Keratinocyte (primary cell): ENCODE measurements around the gene ZNF23. TPM values are rescaled to one million over a fixed set of nuclear protein-coding genes. Genes with fewer than 3 reads are reported as not detected.

Experiments used
- DNase-seq: peaks from one replicate; pipeline ENCODE4 v3.0.0-alpha.2; 2011; ENCODE audit warnings: low read depth, missing footprints, low spot score
- FAIRE-seq: peaks from 2 replicates; lab custom pipeline; 2011; peaks lifted over from hg19 to GRCh38; lab: Jason Lieb, UNC
- H2AFZ ChIP-seq: 2 replicates; pipeline ENCODE4 v1.6.0; 2012; ENCODE audit warnings: low read length, control low read depth, inconsistent platforms; ENCODE audit not compliant: control insufficient read depth
- H3K27ac ChIP-seq: 2 replicates; pipeline ENCODE4 v1.5.1; 2011; ENCODE audit warnings: low read length; ENCODE audit not compliant: control insufficient read depth, insufficient read depth
- H3K27me3 ChIP-seq: 3 replicates; pipeline ENCODE4 v1.6.0; 2011; ENCODE audit warnings: low read length; ENCODE audit not compliant: control insufficient read depth, insufficient read depth; ENCODE audit errors: extremely low read depth
- H3K36me3 ChIP-seq, 2 experiments: 2 replicates in 1 of 2; 3 replicates in 1 of 2; pipeline ENCODE4 v1.5.1; 2011; ENCODE audit warnings: low read length in 2 of 2, mild to moderate bottlenecking in 1 of 2; ENCODE audit not compliant: control insufficient read depth in 2 of 2, insufficient read depth in 2 of 2; ENCODE audit errors: extremely low read depth in 1 of 2
- H3K4me1 ChIP-seq: 3 replicates; pipeline ENCODE4 v1.5.1; 2011; ENCODE audit warnings: low read length; ENCODE audit not compliant: control insufficient read depth, insufficient read depth; ENCODE audit errors: extremely low read depth
- H3K4me2 ChIP-seq: 3 replicates; pipeline ENCODE4 v1.6.0; 2011; ENCODE audit warnings: low read depth, low read length; ENCODE audit not compliant: control insufficient read depth, insufficient read depth; ENCODE audit errors: extremely low read depth
- H3K4me3 ChIP-seq, 3 experiments: fragments of 200-600 bp in 1 of 3; sonication (generic) in 1 of 3; 2 replicates in 2 of 3; 3 replicates in 1 of 3; pipeline ENCODE4 v1.5.1; 2011 to 2016; ENCODE audit warnings: low read length in 3 of 3, mild to moderate bottlenecking in 3 of 3, control low read depth in 2 of 3, inconsistent platforms in 1 of 3, low read depth in 1 of 3, mixed read lengths in 1 of 3, mixed run types in 1 of 3, moderate library complexity in 1 of 3; ENCODE audit not compliant: control insufficient read depth in 2 of 3, insufficient read depth in 2 of 3; ENCODE audit errors: extremely low read depth in 1 of 3
- H3K79me2 ChIP-seq: 2 replicates; pipeline ENCODE4 v1.6.0; 2012; ENCODE audit warnings: low read length; ENCODE audit not compliant: control insufficient read depth, insufficient read depth
- H3K9ac ChIP-seq: 3 replicates; pipeline ENCODE4 v1.6.0; 2011; ENCODE audit warnings: low read length; ENCODE audit not compliant: control insufficient read depth, insufficient read depth; ENCODE audit errors: extremely low read depth
- H3K9me1 ChIP-seq: 3 replicates; pipeline ENCODE4 v1.6.0; 2011; ENCODE audit warnings: low read length; ENCODE audit not compliant: control insufficient read depth, insufficient read depth; ENCODE audit errors: extremely low read depth
- H3K9me3 ChIP-seq: 2 replicates; pipeline ENCODE4 v1.5.1; 2012; ENCODE audit warnings: low read depth, low read length; ENCODE audit not compliant: control insufficient read depth
- H4K20me1 ChIP-seq: 3 replicates; pipeline ENCODE4 v1.6.0; 2011; ENCODE audit warnings: low read length; ENCODE audit not compliant: control insufficient read depth, insufficient read depth; ENCODE audit errors: extremely low read depth
- EZH2 ChIP-seq: IDR thresholded peaks from one replicate; pipeline ENCODE4 v1.6.1; 2012; ENCODE audit warnings: inconsistent platforms, mild to moderate bottlenecking, low read length, moderate library complexity
- dilution Hi-C: fragments of 300-500 bp; cut with MboI; formaldehyde crosslinking; loops from one replicate; pipeline ENCODE4 v1.7.0; 2020; ENCODE audit warnings: low sequenced_read_pairs; ENCODE audit not compliant: extremely low pct_ligation_motif_present
- polyA plus RNA-seq, 5 experiments: library from polyadenylated mRNA; depleted of rRNA in 3 of 5; stranded (reverse) in 3 of 5; stranded (forward) in 1 of 5; unstranded in 1 of 5; fragments of >200 nt; gene quantifications; 1 replicate in 1 of 5; 2 replicates in 3 of 5; 3 replicates in 1 of 5; pipeline versions ENCODE4 v1.2.1 to v1.2.3, GENCODE V29; 2011 to 2012; ENCODE audit warnings: missing spikeins in 2 of 5, low read depth in 1 of 5, low replicate concordance in 1 of 5
- TF ChIP-seq, protein P1 (sequence below), 3 experiments: IDR thresholded peaks in 1 of 3; conservative IDR thresholded peaks in 1 of 3; optimal IDR thresholded peaks in 1 of 3; 2 replicates in 2 of 3; 3 replicates in 1 of 3; pipeline versions ENCODE3 to v1.5.1; 2011; ENCODE audit warnings: low read length in 3 of 3, mild to moderate bottlenecking in 3 of 3, moderate library complexity in 2 of 3, control low read depth in 1 of 3, inconsistent platforms in 1 of 3; ENCODE audit not compliant: insufficient read depth in 2 of 3; ENCODE audit errors: extremely low read depth in 1 of 3

ZNF23 gene
- polyA plus RNA-seq, 1 donor (not counting 4 experiments of a cell fraction or from before 2014, with no cell fraction given), result 8.2 TPM

GRCh38 chr16:71402007-71402406 is 60.0 kb downstream of the ZNF23 start:
- H4K20me1 ChIP-seq, result no peaks in the 10 kb centered on the region
- no peaks in the 10 kb centered on the region for H3K27me3 ChIP-seq
- no peak overlapping the region for H3K4me3 ChIP-seq
- H2AFZ ChIP-seq, result no peak overlapping the region
- no peaks in the 10 kb centered on the region for H3K9me1 ChIP-seq
- H3K4me1 ChIP-seq, result no peaks in the 10 kb centered on the region
- H3K4me2 ChIP-seq, result no peak overlapping the region
- H3K9ac ChIP-seq, result no peak overlapping the region
- no peak for DNase-seq
- dilution Hi-C loops, result no loop called here
- no peaks in the 10 kb centered on the region for H3K36me3 ChIP-seq
- TF ChIP-seq EZH2, result no peak
- TF ChIP-seq, protein P1, sequence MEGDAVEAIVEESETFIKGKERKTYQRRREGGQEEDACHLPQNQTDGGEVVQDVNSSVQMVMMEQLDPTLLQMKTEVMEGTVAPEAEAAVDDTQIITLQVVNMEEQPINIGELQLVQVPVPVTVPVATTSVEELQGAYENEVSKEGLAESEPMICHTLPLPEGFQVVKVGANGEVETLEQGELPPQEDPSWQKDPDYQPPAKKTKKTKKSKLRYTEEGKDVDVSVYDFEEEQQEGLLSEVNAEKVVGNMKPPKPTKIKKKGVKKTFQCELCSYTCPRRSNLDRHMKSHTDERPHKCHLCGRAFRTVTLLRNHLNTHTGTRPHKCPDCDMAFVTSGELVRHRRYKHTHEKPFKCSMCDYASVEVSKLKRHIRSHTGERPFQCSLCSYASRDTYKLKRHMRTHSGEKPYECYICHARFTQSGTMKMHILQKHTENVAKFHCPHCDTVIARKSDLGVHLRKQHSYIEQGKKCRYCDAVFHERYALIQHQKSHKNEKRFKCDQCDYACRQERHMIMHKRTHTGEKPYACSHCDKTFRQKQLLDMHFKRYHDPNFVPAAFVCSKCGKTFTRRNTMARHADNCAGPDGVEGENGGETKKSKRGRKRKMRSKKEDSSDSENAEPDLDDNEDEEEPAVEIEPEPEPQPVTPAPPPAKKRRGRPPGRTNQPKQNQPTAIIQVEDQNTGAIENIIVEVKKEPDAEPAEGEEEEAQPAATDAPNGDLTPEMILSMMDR (optimal IDR thresholded peaks at IDR 0.05 in 1 of 3, IDR thresholded peaks at IDR 0.05 in 1 of 3, conservative IDR thresholded peaks at IDR 0.05 in 1 of 3; ENCODE audit: extremely low read depth in 1 of 3, insufficient read depth in 2 of 3, low read length in 3 of 3), result no peak
- no peaks in the 10 kb centered on the region for H3K79me2 ChIP-seq
- H3K9me3 ChIP-seq, result no peaks in the 10 kb centered on the region
- no peak for FAIRE-seq
- H3K27ac ChIP-seq, result no peak overlapping the region

DNA sequence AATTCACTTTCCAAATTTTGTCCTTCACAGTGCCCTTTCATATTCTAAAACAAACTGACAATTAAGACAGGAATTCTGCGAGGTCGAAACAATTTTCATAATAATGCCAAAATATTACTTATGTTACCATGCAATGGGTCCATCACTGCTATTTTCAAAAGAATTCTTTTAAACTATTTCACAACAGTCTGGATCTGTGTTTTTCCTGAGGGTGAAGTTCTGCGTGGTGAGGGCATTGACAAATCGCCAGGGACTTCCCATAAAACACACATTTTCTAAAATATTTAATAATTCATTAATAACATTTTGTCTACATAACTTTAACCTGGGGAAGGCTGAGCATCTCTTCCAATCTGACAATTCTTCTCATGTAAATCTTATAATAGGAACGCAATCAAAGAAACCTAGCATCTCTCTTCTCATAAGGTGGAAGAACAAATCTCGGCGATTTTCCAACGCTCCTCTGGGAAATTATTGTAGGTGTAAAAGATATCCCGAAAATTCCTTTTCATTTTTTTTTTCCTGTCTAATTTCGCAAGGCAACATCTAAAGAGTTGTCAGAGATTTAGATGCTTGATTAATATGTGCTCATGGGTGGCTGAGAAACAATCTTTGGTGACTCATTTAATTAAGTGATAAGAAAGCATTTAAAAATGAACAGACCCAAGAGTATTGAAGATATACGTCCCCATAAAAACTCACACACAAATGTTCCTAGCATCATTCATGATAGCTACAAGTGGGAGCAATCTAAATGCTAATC is 62.1 kb downstream of the ZNF23 start:
- no peak overlapping the region for H3K4me2 ChIP-seq
- H3K27me3 ChIP-seq, result no peaks in the 10 kb centered on the region
- no peak overlapping the region for H2AFZ ChIP-seq
- H3K9me3 ChIP-seq, result no peaks in the 10 kb centered on the region
- H3K9ac ChIP-seq, result no peak overlapping the region
- no peaks in the 10 kb centered on the region for H3K79me2 ChIP-seq
- no peaks in the 10 kb centered on the region for H3K9me1 ChIP-seq
- no peaks in the 10 kb centered on the region for H3K4me1 ChIP-seq
- DNase-seq, result no peak
- no peaks in the 10 kb centered on the region for H3K36me3 ChIP-seq
- FAIRE-seq, result no peak
- no peak overlapping the region for H3K27ac ChIP-seq
- no peaks in the 10 kb centered on the region for H4K20me1 ChIP-seq
- no peak overlapping the region for H3K4me3 ChIP-seq
- no peak for TF ChIP-seq EZH2
- TF ChIP-seq, protein P1 (optimal IDR thresholded peaks at IDR 0.05 in 1 of 3, IDR thresholded peaks at IDR 0.05 in 1 of 3, conservative IDR thresholded peaks at IDR 0.05 in 1 of 3; ENCODE audit: extremely low read depth in 1 of 3, insufficient read depth in 2 of 3, low read length in 3 of 3), result no peak
- dilution Hi-C loops, result no loop called here

Other genes starting within 250 kb of the ZNF23 start
- gene HYDIN, start 231.5 kb downstream of the ZNF23 start, polyA plus RNA-seq, result 0.41 to 0.62 TPM (median 0.49 TPM) in 3 replicates
- 18.0 to 37.9 TPM (median 26.5 TPM) in 3 replicates for gene CMTR2, start 172.8 kb downstream of the ZNF23 start, polyA plus RNA-seq
- gene CALB2, start 103.5 kb downstream of the ZNF23 start, polyA plus RNA-seq, result 0.39 to 1.4 TPM (median 1.2 TPM) in 3 replicates
- not detected in 3 replicates for gene TLE7, start 20.2 kb downstream of the ZNF23 start, polyA plus RNA-seq
- 1.2 to 1.7 TPM (median 1.2 TPM) in 3 replicates for gene ZNF19, start 27.1 kb upstream of the ZNF23 start, polyA plus RNA-seq
- gene CHST4, start 64.2 kb upstream of the ZNF23 start, polyA plus RNA-seq, result 0.14 TPM in 3 replicates
- 0.14 TPM in 1 of 3 replicates, not detected in the others for gene TAT, start 114.8 kb upstream of the ZNF23 start, polyA plus RNA-seq
- gene MARVELD3, start 163.9 kb upstream of the ZNF23 start, polyA plus RNA-seq, result 11.4 to 17.8 TPM (median 11.6 TPM) in 3 replicates